Ishikawa (cell line): ENCODE data around the gene MGAT3.

Experiments used
- CEBPB ChIP-seq: IDR thresholded peaks from 2 replicates; pipeline ENCODE4 v1.6.1; 2012
- CREB1 ChIP-seq: IDR thresholded peaks from 2 replicates; pipeline ENCODE4 v1.6.1; 2012; ENCODE audit warnings: low read depth
- EGR1 ChIP-seq: IDR thresholded peaks from 2 replicates; pipeline ENCODE4 v1.6.1; 2012
- EP300 ChIP-seq: IDR thresholded peaks from 2 replicates; pipeline ENCODE4 v1.6.1; 2012; ENCODE audit warnings: borderline replicate concordance
- FOXM1 ChIP-seq: IDR thresholded peaks from 2 replicates; pipeline ENCODE4 v1.6.1; 2012; ENCODE audit warnings: low read depth, borderline replicate concordance
- NFIC ChIP-seq: IDR thresholded peaks from 2 replicates; pipeline ENCODE4 v1.6.1; 2012
- RAD21 ChIP-seq: IDR thresholded peaks from 2 replicates; pipeline ENCODE4 v1.6.1; 2012; ENCODE audit warnings: low read depth
- TAF1 ChIP-seq: IDR thresholded peaks from 2 replicates; pipeline ENCODE4 v1.6.1; 2012; ENCODE audit warnings: low read depth, mild to moderate bottlenecking
- TCF12 ChIP-seq: IDR thresholded peaks from 2 replicates; pipeline ENCODE4 v1.6.1; 2012; ENCODE audit warnings: low read depth
- TEAD4 ChIP-seq: IDR thresholded peaks from 2 replicates; pipeline ENCODE4 v1.6.1; 2012
- YY1 ChIP-seq: IDR thresholded peaks from 2 replicates; pipeline ENCODE4 v1.6.1; 2012; ENCODE audit warnings: low read depth
- ZBTB7A ChIP-seq: IDR thresholded peaks from 2 replicates; pipeline ENCODE4 v1.6.1; 2012; ENCODE audit warnings: low read depth
- TF ChIP-seq, protein P1 (sequence below): IDR thresholded peaks from 2 replicates; pipeline ENCODE4 v1.6.1; 2012; ENCODE audit warnings: low read depth, mild to moderate bottlenecking
- TF ChIP-seq, protein P2 (sequence below): IDR thresholded peaks from 2 replicates; pipeline ENCODE4 v1.6.1; 2012
- TF ChIP-seq, protein P3 (sequence below): IDR thresholded peaks from 2 replicates; pipeline ENCODE4 v1.6.1; 2012

MGAT3 gene

DNA sequence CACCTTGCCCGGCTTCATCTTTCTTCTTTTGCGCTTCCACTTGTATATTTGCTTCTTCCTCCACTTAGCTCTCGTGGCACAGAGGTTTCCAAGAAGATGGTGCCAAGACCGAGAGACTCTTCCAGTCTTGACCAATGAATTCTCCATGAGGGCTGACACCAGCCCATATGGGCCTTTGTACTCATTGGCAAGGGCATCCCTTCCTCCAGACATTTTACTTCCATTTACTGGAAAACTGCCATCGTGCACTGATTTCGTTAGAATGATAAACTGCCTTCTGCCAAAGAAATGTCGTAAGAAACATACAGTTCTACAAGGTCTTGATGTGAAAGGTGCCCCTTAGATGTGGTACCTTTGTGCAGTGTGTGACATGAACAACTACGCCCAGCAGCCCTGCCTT lies 40.6 kb downstream of the MGAT3 start:
- no peak for TF ChIP-seq RAD21
- no peak for TF ChIP-seq FOXM1
- no peak for TF ChIP-seq CEBPB
- TF ChIP-seq CREB1: no peak
- TF ChIP-seq, protein P1, sequence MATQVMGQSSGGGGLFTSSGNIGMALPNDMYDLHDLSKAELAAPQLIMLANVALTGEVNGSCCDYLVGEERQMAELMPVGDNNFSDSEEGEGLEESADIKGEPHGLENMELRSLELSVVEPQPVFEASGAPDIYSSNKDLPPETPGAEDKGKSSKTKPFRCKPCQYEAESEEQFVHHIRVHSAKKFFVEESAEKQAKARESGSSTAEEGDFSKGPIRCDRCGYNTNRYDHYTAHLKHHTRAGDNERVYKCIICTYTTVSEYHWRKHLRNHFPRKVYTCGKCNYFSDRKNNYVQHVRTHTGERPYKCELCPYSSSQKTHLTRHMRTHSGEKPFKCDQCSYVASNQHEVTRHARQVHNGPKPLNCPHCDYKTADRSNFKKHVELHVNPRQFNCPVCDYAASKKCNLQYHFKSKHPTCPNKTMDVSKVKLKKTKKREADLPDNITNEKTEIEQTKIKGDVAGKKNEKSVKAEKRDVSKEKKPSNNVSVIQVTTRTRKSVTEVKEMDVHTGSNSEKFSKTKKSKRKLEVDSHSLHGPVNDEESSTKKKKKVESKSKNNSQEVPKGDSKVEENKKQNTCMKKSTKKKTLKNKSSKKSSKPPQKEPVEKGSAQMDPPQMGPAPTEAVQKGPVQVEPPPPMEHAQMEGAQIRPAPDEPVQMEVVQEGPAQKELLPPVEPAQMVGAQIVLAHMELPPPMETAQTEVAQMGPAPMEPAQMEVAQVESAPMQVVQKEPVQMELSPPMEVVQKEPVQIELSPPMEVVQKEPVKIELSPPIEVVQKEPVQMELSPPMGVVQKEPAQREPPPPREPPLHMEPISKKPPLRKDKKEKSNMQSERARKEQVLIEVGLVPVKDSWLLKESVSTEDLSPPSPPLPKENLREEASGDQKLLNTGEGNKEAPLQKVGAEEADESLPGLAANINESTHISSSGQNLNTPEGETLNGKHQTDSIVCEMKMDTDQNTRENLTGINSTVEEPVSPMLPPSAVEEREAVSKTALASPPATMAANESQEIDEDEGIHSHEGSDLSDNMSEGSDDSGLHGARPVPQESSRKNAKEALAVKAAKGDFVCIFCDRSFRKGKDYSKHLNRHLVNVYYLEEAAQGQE: no peak
- no peak for TF ChIP-seq TEAD4
- no peak for TF ChIP-seq YY1
- TF ChIP-seq, protein P2, sequence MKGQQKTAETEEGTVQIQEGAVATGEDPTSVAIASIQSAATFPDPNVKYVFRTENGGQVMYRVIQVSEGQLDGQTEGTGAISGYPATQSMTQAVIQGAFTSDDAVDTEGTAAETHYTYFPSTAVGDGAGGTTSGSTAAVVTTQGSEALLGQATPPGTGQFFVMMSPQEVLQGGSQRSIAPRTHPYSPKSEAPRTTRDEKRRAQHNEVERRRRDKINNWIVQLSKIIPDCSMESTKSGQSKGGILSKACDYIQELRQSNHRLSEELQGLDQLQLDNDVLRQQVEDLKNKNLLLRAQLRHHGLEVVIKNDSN: no peak
- no peak for TF ChIP-seq EP300
- TF ChIP-seq NFIC: no peak
- TF ChIP-seq, protein P3, sequence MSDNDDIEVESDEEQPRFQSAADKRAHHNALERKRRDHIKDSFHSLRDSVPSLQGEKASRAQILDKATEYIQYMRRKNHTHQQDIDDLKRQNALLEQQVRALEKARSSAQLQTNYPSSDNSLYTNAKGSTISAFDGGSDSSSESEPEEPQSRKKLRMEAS: no peak
- no peak for TF ChIP-seq TCF12

DNA sequence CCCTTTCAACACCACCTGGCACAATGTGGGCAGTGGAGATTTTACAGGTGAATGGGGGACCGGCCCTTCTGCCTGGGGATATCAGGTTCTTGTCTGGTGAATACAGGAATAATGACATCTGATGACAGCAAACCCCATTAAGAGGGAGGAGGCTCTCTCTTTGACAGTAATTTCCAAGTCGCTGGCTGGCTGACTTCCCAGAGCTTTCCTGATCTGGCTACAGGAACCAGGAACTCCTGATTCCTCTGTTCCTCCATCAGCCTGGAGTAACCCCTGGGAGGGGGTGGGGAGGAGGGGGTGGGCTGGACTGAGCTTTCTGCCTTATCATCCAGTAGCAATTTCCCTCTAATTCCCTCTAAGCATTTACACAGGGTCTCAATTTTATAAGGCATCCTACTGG lies 41.6 kb downstream of the MGAT3 start:
- TF ChIP-seq TAF1 (no peak), YY1 (no peak)

DNA sequence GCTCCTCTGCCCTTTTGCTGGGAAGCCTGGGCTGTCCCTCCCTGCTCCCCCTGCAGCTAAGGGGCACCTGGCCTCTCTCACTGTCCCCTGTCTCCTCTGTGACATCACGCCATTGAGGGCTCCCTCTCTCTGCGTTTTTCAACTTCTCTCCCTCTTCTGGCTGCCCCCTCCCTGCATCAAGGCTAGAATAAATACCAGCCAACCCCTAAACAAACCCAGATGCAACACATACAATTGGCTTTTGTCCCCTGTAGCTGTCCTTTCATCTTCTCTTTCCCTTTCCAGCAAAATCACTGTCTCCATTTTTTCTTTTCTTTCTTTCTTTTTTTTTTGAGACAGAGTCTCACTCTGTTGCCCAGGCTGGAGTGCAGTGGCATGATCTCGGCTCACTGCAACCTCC lies 42.0 kb downstream of the MGAT3 start:
- TF ChIP-seq CREB1: no peak
- no peak for TF ChIP-seq FOXM1
- TF ChIP-seq, protein P3: no peak
- TF ChIP-seq TEAD4: no peak
- TF ChIP-seq EP300: no peak
- no peak for TF ChIP-seq YY1
- TF ChIP-seq, protein P2: no peak
- TF ChIP-seq NFIC: no peak
- no peak for TF ChIP-seq CEBPB
- no peak for TF ChIP-seq RAD21
- no peak for TF ChIP-seq TCF12
- TF ChIP-seq ZBTB7A: no peak
- no peak for TF ChIP-seq TAF1
- no peak for TF ChIP-seq EGR1
- TF ChIP-seq, protein P1: no peak

DNA sequence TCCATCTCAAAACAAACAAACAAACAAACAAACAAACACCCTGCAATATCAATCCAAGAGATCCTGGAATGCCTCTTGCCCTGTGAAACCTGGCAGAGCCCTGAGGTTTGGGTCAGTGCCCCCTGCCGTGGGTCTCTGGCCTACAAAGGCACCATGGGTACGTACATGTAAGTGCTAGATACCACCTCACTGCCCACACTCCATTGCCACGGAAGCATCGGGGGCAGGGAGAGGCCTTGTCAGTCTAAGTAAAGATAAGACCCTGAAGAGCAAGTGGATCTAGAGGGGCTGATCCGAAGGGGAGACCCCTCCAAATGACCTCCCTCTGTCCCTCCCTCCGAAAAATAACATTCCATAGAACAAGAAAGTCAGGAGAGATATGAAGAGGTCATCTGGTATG lies 43.3 kb downstream of the MGAT3 start:
- no peak for TF ChIP-seq EGR1
- TF ChIP-seq ZBTB7A: no peak
- TF ChIP-seq, protein P1: no peak
- TF ChIP-seq, protein P3: no peak
- TF ChIP-seq CEBPB: no peak
- no peak for TF ChIP-seq FOXM1
- no peak for TF ChIP-seq TEAD4
- no peak for TF ChIP-seq CREB1
- TF ChIP-seq, protein P2: no peak
- no peak for TF ChIP-seq YY1
